ENCODE results near the gene B3GNT9. TPM values are rescaled to one million over a fixed set of nuclear protein-coding genes. Genes with fewer than 3 reads are reported as not detected.

The B3GNT9 gene
- total and polyA plus RNA-seq, 4 experiments from 2014 or later: 10.0 to 11.8 (median 10.2) TPM

- no peaks in the 10 kb centered on the region for H3K27me3 ChIP-seq (ENCODE audit: insufficient read depth, low read length)
- H3K27ac Mint-ChIP-seq: peak overlapping the region; percentile 75 to 95 (median 87)
- no peaks in the 10 kb centered on the region for H3K27me3 Mint-ChIP-seq
- H3K36me3 ChIP-seq (ENCODE audit: insufficient read depth, low read length): peaks cover 27% of the 10 kb centered on the region
- DNase-seq: no peak
- H3K4me3 ChIP-seq (ENCODE audit: low read length in 2 of 2): peak overlapping the region; percentile 84 to 87
- H3K9me3 Mint-ChIP-seq: peaks cover 0 to 2% (median 0%) of the 10 kb centered on the region in 8 donors
- peaks cover 20 to 45% (median 34%) of the 10 kb centered on the region in 4 donors for H3K4me1 Mint-ChIP-seq
- peak overlapping the region; percentile 80 for H3K27ac ChIP-seq (ENCODE audit: low read depth, low read length)
- H3K9me3 ChIP-seq (ENCODE audit: control insufficient read depth in 1 of 2, low read length in 2 of 2): no peaks in the 10 kb centered on the region
- peak overlapping the region; percentile 86 to 96 (median 90) for H3K4me3 Mint-ChIP-seq
- peaks cover 30% of the 10 kb centered on the region for H3K4me1 ChIP-seq (ENCODE audit: insufficient read depth, low read length)
- ChIA-PET CTCF (ENCODE audit: partially characterized antibody) (interaction anchor here (1.1 to 1.7 kb wide), 2 partner anchors 9 to 35 kb away, joined by 3 to 4 read pairs; no protein-coding TSS in a partner anchor), POLR2A (ENCODE audit: partially characterized antibody) (interaction anchor here (1.6 to 2.4 kb wide), 5 partner anchors 17 to 258 kb away, joined by 4 to 12 read pairs (median 9); no protein-coding TSS in a partner anchor)
- intact Hi-C loops (cut with micrococcal nuclease): no loop called here
- peaks cover 11 to 37% of the 10 kb centered on the region in 2 donors for H3K36me3 Mint-ChIP-seq
Measured at GRCh38 chr16:67191411-67191994, 40.7 kb upstream of the B3GNT9 start.

DNA sequence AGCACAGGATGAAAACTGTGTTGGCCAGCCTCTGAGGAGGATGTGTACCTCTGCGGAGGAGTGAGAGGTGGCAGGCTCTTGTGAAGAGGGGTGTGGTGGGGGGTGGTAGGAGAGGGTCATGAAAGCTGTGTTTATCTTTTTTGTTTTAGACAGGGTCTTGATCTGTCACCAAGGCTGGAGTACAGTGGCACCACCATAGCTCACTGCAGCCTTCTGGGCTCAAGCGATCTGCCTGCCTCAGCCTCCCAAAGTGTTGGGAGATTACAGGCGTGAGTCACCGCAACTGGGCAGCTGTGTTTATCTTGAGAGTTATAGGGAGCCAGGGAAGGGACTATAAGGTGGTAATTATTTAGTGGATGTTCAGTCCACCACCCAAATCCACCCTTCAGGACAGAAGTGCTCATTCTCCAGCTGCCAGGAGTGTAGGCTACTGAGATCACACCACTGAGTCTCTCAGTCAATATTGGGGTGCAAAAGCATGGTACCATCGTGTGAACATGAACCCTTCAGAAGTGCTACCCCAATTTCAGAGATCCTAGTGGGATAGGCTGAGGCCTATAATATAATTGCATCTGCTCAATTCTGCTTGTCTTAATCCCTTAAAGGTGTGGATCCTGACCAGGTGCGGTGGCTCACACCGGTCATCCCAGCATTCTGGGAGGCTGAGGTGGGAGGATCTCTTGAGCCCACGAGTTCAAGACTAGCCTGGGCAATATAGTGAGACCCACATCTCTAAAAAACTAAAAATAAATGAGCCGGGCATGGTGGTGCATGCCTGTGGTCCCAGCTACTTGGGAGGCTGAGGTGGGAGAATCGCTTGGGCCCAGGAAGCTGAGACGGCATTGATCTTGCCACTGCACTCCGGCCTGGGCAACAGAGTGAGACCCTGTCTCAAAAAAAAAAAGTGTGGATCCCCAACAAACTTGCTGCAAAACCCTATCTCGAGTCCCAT is 39.9 kb upstream of the B3GNT9 start:
- intact Hi-C loops (cut with micrococcal nuclease): no loop called here
- CTCF ChIA-PET (ENCODE audit: partially characterized antibody): no interaction called here
- peaks cover 4 to 29% of the 10 kb centered on the region in 2 donors for H3K36me3 Mint-ChIP-seq

DNA sequence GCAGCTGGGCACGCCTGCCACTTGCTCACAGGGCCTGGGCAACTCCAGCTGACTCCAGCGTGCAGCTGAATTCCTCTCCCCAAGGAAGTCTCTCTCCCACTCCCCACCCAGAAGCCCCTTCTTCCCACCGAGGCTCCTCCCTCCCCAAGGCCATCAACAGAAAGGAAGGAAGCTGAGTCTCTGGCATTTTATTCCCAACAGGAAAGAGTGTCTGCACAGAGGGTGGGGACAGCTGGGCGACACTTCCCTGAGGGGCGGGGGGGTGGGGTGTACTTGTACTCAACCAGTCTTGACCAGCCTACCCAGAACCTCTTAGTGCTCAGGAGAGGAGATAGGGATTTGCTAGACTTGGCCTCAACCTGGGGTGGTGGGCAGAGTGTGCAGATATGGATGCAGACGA is 39.2 kb upstream of the B3GNT9 start, which contains the start of gene EXOC3L1:
TSS of gene EXOC3L1 (minus strand) at position 96 of the 400 bp plus-strand sequence. CDS start 460 bp downstream, outside the sequence.
- Histone ChIP-seq H3K36me3 (ENCODE audit: insufficient read depth, low read length) (peaks cover 13% of the 10 kb centered on the region), H3K27ac (ENCODE audit: low read depth, low read length) (no peak within 1 kb of the TSS), H3K4me3 (ENCODE audit: low read length in 2 of 2) (no peak within 1 kb of the TSS), H3K4me1 (ENCODE audit: insufficient read depth, low read length) (peaks cover 38% of the 10 kb centered on the region), H3K27me3 (ENCODE audit: insufficient read depth, low read length) (no peaks in the 10 kb centered on the region), H3K9me3 (ENCODE audit: control insufficient read depth in 1 of 2, low read length in 2 of 2) (no peaks in the 10 kb centered on the region)
- ChIA-PET POLR2A (ENCODE audit: partially characterized antibody) (interaction anchor here (0.7 to 2.1 kb wide), 4 partner anchors 16 to 37 kb away, joined by 3 to 7 read pairs (median 4); partner anchors contain the start of gene TMEM208), CTCF (ENCODE audit: partially characterized antibody) (interaction anchor here (1.1 to 1.3 kb wide), 2 partner anchors 38 to 212 kb away, joined by 3 read pairs; no protein-coding TSS in a partner anchor)
- peak within 1 kb of the TSS in 4 of 8 donors; percentile 10 to 57 (median 32) for H3K4me3 Mint-ChIP-seq
- intact Hi-C loops (cut with micrococcal nuclease): no loop called here
- DNase-seq: no peak
- H3K27me3 Mint-ChIP-seq: peaks cover 0 to 2% of the 10 kb centered on the region in 2 donors
- peaks cover 0 to 26% of the 10 kb centered on the region in 2 donors for H3K36me3 Mint-ChIP-seq
- H3K9me3 Mint-ChIP-seq: no peaks in the 10 kb centered on the region
- peaks cover 23 to 41% (median 34%) of the 10 kb centered on the region in 4 donors for H3K4me1 Mint-ChIP-seq
- H3K27ac Mint-ChIP-seq: peak within 1 kb of the TSS in 1 of 7 donors; percentile 85

More for the DNA sequence above, 39.9 kb upstream of the B3GNT9 start:
- H3K9me3 Mint-ChIP-seq: peaks cover 0 to 2% (median 0%) of the 10 kb centered on the region in 8 donors
- no peaks in the 10 kb centered on the region for H3K27me3 Mint-ChIP-seq
- no peak overlapping the region for H3K4me3 ChIP-seq (ENCODE audit: low read length in 2 of 2)
- no peaks in the 10 kb centered on the region for H3K27me3 ChIP-seq (ENCODE audit: insufficient read depth, low read length)
- H3K36me3 ChIP-seq (ENCODE audit: insufficient read depth, low read length): peaks cover 19% of the 10 kb centered on the region
- peaks cover 31% of the 10 kb centered on the region for H3K4me1 ChIP-seq (ENCODE audit: insufficient read depth, low read length)
- no peak overlapping the region for H3K27ac ChIP-seq (ENCODE audit: low read depth, low read length)
- POLR2A ChIA-PET (ENCODE audit: partially characterized antibody): interaction anchor here (0.7 to 2.1 kb wide), 3 partner anchors 16 to 36 kb away, joined by 3 to 7 read pairs (median 4); partner anchors contain the start of gene TMEM208
- H3K4me3 Mint-ChIP-seq: peak overlapping the region in 4 of 8 donors; percentile 25 to 91 (median 87)
- DNase-seq: no peak
- H3K4me1 Mint-ChIP-seq: peaks cover 16 to 39% (median 29%) of the 10 kb centered on the region in 4 donors
- H3K27ac Mint-ChIP-seq: peak overlapping the region in 4 of 7 donors; percentile 84 to 95 (median 86)
- H3K9me3 ChIP-seq (ENCODE audit: control insufficient read depth in 1 of 2, low read length in 2 of 2): no peaks in the 10 kb centered on the region

DNA sequence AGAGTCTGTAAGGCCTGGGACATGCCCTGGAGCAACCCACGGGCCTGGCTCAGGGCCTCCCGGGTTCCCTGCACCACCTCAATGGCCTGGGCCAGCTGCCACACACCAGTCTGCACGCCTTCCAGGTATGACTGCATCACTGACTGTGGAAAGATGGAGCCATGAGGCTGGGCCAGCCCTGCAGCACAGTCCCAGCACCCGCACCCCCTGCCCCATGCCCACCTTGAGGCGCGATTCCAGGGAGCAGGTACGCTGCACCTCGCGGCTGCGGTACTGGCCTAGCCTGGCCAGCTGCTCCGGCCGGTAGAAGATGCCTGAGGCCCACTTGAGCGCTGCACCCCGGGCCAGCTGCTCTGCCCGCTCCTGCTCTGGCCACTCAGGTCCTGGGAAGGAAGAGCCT is 38.0 kb upstream of the B3GNT9 start:
- H3K27ac Mint-ChIP-seq: no peak overlapping the region
- H3K9me3 ChIP-seq (ENCODE audit: control insufficient read depth in 1 of 2, low read length in 2 of 2): no peaks in the 10 kb centered on the region
- POLR2A ChIA-PET (ENCODE audit: partially characterized antibody): interaction anchor here (1.7 to 2.1 kb wide), 2 partner anchors 14 to 34 kb away, joined by 5 to 7 read pairs; no protein-coding TSS in a partner anchor
- H3K36me3 Mint-ChIP-seq: peaks cover 0 to 14% of the 10 kb centered on the region in 2 donors
- peaks cover 0 to 2% of the 10 kb centered on the region in 2 donors for H3K27me3 Mint-ChIP-seq
- intact Hi-C loops (cut with micrococcal nuclease): no loop called here
- H3K27ac ChIP-seq (ENCODE audit: low read depth, low read length): no peak overlapping the region
- no peaks in the 10 kb centered on the region for H3K9me3 Mint-ChIP-seq
- no peak overlapping the region for H3K4me3 Mint-ChIP-seq
- CTCF ChIA-PET (ENCODE audit: partially characterized antibody): interaction anchor here (1.0 to 1.4 kb wide), 6 partner anchors 28 to 211 kb away, joined by 3 to 4 read pairs (median 3); partner anchors contain the start of genes FBXL8 and TRADD
- no peak overlapping the region for H3K4me3 ChIP-seq (ENCODE audit: low read length in 2 of 2)
- H3K4me1 ChIP-seq (ENCODE audit: insufficient read depth, low read length): peaks cover 39% of the 10 kb centered on the region
- no peaks in the 10 kb centered on the region for H3K27me3 ChIP-seq (ENCODE audit: insufficient read depth, low read length)
- peaks cover under 1% of the 10 kb centered on the region for H3K36me3 ChIP-seq (ENCODE audit: insufficient read depth, low read length)
- DNase-seq: no peak
- peaks cover 24 to 38% (median 31%) of the 10 kb centered on the region in 4 donors for H3K4me1 Mint-ChIP-seq

DNA sequence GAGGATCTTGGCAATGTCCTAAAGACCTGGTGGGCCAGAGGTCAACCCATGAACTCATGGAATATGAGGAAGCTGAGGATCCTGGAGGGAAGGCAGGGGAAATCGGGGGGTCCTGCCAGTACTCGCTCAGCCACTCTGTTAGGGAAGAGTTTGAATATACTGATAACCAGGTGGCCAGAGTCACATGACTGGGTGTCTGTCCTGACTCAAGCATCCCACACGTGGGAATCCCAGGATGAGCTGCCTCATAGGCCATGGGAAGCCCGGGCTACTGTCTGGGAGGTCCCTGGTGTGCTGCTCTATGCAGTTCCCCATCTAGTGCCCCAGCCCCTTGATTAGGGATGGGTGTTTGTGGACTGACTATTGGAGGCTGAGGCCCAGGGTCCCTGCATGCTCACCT is 37.5 kb upstream of the B3GNT9 start:
- POLR2A ChIA-PET (ENCODE audit: partially characterized antibody): interaction anchor here (1.2 to 2.1 kb wide), 3 partner anchors 14 to 33 kb away, joined by 3 to 7 read pairs (median 5); no protein-coding TSS in a partner anchor
- Histone ChIP-seq H3K9me3 (ENCODE audit: control insufficient read depth in 1 of 2, low read length in 2 of 2) (no peaks in the 10 kb centered on the region), H3K4me1 (ENCODE audit: insufficient read depth, low read length) (peaks cover 36% of the 10 kb centered on the region), H3K27me3 (ENCODE audit: insufficient read depth, low read length) (no peaks in the 10 kb centered on the region), H3K4me3 (ENCODE audit: low read length in 2 of 2) (no peak overlapping the region), H3K36me3 (ENCODE audit: insufficient read depth, low read length) (no peaks in the 10 kb centered on the region), H3K27ac (ENCODE audit: low read depth, low read length) (no peak overlapping the region)
- Mint-ChIP-seq H3K4me3 (peak overlapping the region in 1 of 8 donors; percentile 65), H3K27me3 (peaks cover 0 to 2% of the 10 kb centered on the region in 2 donors), H3K4me1 (peaks cover 21 to 34% (median 26%) of the 10 kb centered on the region in 4 donors), H3K36me3 (peaks cover 0 to 11% of the 10 kb centered on the region in 2 donors), H3K27ac (no peak overlapping the region), H3K9me3 (no peaks in the 10 kb centered on the region)
- CTCF ChIA-PET (ENCODE audit: partially characterized antibody): interaction anchor here (1.3 to 1.7 kb wide), 3 partner anchors 28 to 204 kb away, joined by 3 to 4 read pairs (median 3); partner anchors contain the start of genes FBXL8 and TRADD
- no peak for DNase-seq
- intact Hi-C loops (cut with micrococcal nuclease): no loop called here

GRCh38 chr16:67187175-67187890 is 36.5 kb upstream of the B3GNT9 start:
- Histone ChIP-seq H3K4me1 (ENCODE audit: insufficient read depth, low read length) (peaks cover 33% of the 10 kb centered on the region), H3K27me3 (ENCODE audit: insufficient read depth, low read length) (no peaks in the 10 kb centered on the region), H3K4me3 (ENCODE audit: low read length in 2 of 2) (no peak overlapping the region), H3K27ac (ENCODE audit: low read depth, low read length) (no peak overlapping the region), H3K9me3 (ENCODE audit: control insufficient read depth in 1 of 2, low read length in 2 of 2) (no peaks in the 10 kb centered on the region), H3K36me3 (ENCODE audit: insufficient read depth, low read length) (no peaks in the 10 kb centered on the region)
- Mint-ChIP-seq H3K36me3 (peaks cover 0 to 5% of the 10 kb centered on the region in 2 donors), H3K27me3 (peaks cover 0 to 2% of the 10 kb centered on the region in 2 donors), H3K4me3 (no peak overlapping the region), H3K4me1 (peaks cover 15 to 24% (median 18%) of the 10 kb centered on the region in 4 donors), H3K9me3 (no peaks in the 10 kb centered on the region), H3K27ac (peak overlapping the region in 1 of 7 donors; percentile 21)
- CTCF ChIA-PET (ENCODE audit: partially characterized antibody): interaction anchor here (1.7 to 4.9 kb wide), 2 partner anchors 12 to 169 kb away, joined by 4 to 32 read pairs; no protein-coding TSS in a partner anchor
- intact Hi-C loops (cut with micrococcal nuclease): no loop called here
- DNase-seq: no peak
- POLR2A ChIA-PET (ENCODE audit: partially characterized antibody): interaction anchor here (1.0 to 1.3 kb wide), 3 partner anchors 24 to 36 kb away, joined by 3 read pairs; partner anchors contain the start of gene B3GNT9

All from CD4-positive, alpha-beta memory T cell (primary cell).